ENCODE data around the gene PRKG1.

- no peak for TF ChIP-seq MAFK (IDR thresholded peaks at IDR 0.05; ENCODE audit: low read depth, low read length)
- TF ChIP-seq CTCF (IDR thresholded peaks at IDR 0.05; ENCODE audit: control extremely low read depth in 1 of 3, insufficient read depth in 1 of 3, low read depth in 1 of 3, low read length in 3 of 3) = no peak
- TF ChIP-seq MAX (IDR thresholded peaks at IDR 0.05) = no peak
- no peak for TF ChIP-seq KDM1A (IDR thresholded peaks at IDR 0.05; ENCODE audit: borderline replicate concordance, low read length)
- TF ChIP-seq NRF1 (IDR thresholded peaks at IDR 0.05; ENCODE audit: low read depth, low read length) = no peak
- TF ChIP-seq POLR2A (IDR thresholded peaks at IDR 0.05; ENCODE audit: control extremely low read depth in 1 of 2, low read depth in 2 of 2, low read length in 2 of 2) = no peak
- no peak for TF ChIP-seq YY1 (IDR thresholded peaks at IDR 0.05; ENCODE audit: low read depth, low read length)
- TF ChIP-seq BRCA1 (IDR thresholded peaks at IDR 0.05; ENCODE audit: low read depth, low read length) = no peak
- no peak for TF ChIP-seq POU5F1 (IDR thresholded peaks at IDR 0.05; ENCODE audit: low read depth, low read length)
- no peak for TF ChIP-seq EZH2 (IDR thresholded peaks at IDR 0.05; ENCODE audit: low read depth, low read length, severe bottlenecking)
- TF ChIP-seq JUN (IDR thresholded peaks at IDR 0.05; ENCODE audit: low read depth, low read length) = no peak
- no peak for TF ChIP-seq CEBPB (IDR thresholded peaks at IDR 0.05; ENCODE audit: low read depth, low read length)
- no peak for TF ChIP-seq NANOG (IDR thresholded peaks at IDR 0.05; ENCODE audit: insufficient read depth, low read depth, low read length, poor library complexity, severe bottlenecking)
These were observed 493.0 kb downstream of the PRKG1 start for GRCh38 chr10:51567271-51567670.

Data from H1 (cell line).